GM18870 (cell line): Measurements from ENCODE around the gene PEA15.

Source experiments
- ATAC-seq: cut with Tn5 transposase; IDR thresholded peaks from one replicate; pipeline ENCODE4 v1.9.1; 2021; ENCODE audit warnings: moderate library complexity; ENCODE audit not compliant: unreplicated experiment

PEA15 gene

DNA sequence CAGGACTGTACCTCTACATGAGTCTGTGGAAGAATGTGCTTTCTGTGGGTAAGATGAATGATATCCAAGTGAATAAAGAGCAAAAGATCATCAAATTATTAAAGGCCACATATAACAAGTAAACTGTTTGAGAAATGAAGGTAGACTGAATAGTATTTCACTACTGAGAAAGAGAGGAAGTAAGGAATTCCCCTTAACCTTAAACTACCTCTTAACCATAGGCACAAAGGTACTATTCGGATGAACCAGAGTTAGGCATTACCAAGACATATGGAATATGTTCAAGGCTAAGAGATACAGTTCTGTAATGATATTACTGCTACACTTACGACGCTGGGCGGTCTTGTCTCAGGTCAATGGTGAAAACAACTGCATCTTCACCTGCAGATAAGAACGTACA, 31.6 kb downstream of the PEA15 start:
- no peak for ATAC-seq

DNA sequence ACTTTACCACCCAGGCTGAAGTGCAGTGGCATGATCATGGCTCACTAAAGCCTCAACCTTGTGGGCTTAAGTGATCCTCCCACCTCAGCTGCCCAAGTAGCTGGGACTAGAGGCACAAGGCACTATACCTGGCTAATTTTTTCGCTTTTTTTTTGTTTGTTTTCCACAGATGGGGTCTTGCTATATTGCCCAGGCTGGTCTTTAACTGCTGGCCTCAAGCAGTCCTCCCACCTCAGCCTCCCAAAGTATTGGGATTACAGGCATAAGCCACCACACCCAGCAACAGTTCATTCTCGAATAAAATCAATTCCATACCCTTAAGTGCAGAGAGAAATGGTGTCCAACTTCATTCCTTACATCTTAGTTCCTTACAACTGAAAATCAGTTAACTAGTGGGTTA, 32.4 kb downstream of the PEA15 start:
- no peak for ATAC-seq

DNA sequence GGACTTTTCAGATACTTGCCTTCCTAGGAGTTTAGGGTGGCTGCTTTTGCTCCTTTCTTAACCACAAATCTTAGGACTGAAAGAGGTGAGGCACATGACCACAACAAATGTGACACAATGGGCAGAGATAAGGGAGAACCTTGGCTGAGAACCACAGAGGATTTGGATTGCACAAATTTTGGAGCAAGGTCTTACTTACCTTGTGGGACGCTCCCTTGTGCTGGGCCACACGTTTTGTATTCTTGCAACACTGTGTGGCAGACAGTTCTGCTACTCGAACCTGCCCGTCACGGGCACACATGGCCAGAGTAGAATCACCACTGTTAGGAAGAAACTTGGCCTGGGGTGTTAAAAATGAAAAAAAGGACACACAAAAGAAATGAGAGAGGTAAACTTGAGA, 33.2 kb downstream of the PEA15 start:
- no peak for ATAC-seq

DNA sequence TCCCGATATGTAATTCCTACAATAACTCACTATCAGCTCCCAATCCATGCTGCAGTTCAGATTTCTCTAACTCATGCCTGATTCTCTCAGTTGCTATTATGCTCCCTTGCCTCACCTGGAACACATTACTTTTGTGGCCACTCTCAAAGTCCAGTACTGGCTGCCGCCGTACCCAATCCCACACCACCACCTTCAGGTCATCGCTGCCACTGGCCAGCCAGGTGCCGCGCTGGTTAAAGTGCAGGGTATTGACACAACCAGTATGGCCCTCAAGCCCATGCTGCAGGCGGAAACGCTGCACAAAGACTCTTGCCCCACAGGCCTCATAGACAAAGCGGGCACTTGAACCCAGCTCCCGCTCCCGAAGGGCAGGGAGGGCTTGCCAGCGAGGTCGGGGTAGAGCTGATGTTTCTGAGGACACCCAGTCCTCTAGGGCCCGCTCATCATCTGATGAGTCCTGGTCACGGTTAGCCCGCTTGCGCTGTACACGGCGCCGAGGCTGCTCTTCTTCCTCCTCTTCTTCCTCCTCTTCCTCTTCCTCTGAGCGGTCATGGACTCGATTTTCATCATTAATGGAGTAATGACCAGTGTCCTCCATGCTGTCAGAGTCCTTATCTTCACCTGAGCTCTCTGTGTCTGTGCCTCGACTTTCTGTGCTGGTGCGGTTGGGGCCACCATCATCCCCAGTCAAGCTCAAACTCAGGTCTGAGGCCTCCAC, 34.6 kb downstream of the PEA15 start:
- no peak for ATAC-seq

DNA sequence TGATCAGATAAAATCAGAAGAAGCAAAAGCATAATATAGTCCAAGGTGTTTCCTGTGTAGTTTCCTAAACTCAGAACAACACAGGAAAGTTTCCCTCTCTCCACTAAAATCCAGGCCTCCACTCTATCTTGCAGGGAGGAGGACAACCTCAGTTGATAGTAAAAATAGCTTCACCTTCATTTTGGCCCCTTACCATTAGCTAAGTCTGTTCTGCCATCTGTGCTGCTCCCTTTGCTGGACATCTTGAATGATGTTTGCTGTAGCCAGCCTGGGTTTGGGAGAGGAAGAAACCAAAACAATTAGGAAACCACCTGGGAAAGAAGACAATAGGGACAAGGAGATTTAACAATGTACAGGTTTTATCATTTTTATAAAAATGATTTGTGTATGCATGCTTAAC, 38.6 kb downstream of the PEA15 start:
- ATAC-seq, result no peak

DNA sequence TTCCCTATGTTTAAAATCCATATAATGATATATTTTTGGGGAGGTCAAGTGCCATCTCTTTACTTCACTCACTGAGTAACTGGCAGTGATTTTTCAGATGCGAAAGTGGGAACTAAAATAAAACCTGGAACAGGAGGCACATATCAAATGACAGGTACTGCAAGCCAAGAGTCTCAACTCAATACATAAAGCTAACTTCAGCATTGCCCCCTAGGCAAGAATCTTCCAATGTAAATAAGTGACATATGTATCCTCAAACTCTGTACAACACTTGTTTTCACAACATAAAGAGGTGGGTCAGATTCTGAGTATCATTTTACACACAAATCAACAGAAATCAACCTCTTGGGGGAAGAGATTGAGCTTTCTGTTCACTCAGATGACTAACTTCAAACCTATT, 39.0 kb downstream of the PEA15 start:
- ATAC-seq, result no peak

DNA sequence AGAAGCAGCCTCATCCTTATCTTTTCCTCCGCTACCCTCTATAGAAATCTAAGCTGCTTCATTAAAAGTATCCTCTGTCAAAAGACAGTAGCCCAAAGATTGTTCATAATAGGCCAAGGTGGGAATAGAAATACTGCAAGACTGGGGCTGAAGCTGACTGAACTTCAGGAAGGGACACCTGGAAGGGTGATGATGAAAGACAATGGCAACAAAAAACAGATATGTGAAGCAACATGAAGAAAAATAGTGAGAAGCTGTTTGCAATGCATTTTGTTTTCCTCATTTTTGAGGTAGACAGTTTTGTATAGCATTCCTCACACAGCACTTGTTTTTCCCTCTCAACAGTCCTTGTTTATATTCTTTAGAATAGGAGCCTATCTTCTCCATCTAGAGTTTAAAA, 40.2 kb downstream of the PEA15 start:
- ATAC-seq, result no peak

DNA sequence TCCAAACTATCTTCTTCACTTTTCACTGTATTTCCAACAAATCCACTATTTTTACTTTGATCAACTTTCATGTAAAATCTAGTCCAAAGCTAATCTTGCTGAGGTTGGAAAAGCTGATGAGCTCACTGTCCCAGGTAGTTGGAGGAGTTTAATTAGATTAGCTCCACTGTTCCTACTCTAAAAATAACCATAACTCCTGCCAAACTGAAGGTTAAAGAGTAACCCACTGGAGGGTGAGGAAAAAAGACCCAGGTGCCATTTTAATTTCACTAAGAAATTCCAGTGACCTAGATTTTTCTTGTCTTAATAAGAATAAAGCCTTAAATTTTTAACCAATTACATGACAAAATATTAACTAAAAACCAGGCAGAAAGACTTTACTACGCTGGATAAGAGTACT, 41.9 kb downstream of the PEA15 start:
- ATAC-seq, result no peak

DNA sequence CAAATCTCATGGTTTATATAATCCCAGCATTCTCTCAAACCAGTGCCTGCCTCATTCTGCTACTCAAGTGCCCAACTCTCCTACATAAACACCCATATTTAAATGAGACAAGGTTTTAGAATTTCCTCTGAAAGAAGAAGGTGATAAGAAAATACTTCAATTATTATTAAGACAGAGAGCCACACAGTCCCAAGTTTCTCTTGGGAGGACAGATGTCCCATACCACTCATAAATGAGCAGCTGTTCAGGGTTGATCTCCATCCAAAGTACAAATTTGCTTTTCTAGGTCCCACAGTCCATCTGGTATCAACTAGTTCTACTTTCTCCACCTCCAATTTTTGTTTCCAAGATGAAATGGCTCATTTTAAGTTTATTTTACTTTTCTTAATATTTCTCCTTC, 45.8 kb downstream of the PEA15 start:
- no peak for ATAC-seq

DNA sequence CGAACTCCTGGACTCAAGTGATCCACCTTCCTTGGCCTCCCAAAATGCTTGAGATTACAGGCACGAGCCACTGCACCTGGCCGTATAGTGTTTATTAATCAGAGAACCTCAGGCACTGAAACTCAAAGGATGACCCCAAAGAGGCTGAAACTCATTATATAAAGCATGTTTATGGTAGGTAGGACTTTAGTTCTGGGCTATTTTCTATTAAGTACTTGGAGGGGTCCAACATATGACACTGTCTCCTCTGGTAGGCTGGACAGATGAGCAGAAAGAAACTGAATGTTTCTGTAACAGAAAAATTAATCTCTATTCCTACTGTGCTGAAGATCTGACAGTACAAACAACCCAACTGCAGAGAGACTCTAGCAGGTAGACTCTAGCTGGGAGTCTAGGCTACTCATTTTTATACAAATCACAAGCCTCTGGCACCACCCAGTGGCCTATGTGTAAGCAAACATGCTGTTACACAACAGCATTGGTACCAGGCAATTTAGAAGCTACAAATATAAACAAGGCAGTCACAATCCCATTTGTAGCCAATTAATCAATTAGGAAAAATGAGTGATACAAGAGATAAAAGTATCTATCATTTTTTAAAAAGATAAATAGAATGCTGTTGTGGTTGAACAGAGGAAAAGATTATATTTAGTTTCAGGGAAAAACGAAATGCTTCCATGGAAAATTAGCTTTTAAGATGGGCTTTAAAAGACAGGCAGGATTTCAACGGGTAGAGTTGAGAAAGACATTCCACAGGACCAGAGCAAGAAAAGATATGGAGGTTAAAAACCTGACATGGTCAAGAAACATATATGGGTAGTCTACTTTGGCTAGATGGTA, 46.7 kb downstream of the PEA15 start:
- ATAC-seq, result no peak

DNA sequence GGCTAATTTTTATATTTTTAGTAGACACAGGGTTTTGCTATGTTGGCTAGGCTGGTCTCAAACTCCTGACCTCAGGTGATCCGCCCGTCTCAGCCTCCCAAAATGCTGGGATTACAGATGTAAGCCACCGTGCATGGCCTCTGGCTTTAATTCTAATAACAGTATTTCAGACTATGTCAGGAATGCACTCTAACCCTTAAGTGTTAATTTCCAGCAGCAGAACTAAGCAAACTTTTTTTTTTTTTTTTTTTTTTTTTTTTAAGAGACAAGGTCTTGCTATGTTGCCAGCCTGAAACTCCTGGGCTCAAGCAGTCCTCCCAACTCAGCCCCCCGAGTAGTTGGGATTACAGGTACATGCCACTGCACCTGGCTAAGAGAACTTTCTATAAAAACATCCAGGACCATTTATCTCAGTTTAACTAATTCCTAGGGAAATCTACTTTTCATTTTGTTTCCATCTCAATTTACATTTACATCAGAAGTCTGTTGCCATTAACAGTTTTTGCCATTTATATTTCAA, 50.7 kb downstream of the PEA15 start:
- no peak for ATAC-seq

DNA sequence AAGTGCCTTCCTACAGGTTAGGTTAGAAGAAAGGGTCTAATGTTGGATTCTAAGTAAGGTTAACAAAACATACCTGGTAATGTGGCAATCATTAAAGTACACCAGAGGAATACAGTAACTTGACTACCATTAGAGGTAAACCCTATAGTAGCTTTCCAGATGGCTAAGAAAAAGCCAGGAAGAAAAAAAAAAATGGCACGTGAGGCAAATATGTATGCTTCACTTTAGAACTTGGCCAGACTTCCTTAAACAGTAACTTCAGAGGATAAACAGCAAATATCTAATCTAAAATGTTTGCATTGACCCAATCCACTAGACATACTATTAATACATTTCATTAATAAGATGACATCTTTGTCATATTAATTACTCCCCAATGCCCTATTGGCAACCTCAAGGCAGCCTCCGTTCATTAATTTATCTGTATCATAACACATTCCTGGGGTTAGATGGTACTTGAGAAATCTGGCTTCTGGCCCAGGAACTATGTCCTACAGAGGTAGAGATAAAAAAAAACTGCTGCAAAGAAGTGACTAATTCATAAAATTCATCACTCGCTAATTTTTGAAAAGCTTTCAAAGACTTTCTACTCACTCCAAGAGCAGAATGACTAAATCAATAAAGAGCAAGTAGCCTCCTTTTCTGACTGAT, 51.3 kb downstream of the PEA15 start:
- no peak for ATAC-seq

DNA sequence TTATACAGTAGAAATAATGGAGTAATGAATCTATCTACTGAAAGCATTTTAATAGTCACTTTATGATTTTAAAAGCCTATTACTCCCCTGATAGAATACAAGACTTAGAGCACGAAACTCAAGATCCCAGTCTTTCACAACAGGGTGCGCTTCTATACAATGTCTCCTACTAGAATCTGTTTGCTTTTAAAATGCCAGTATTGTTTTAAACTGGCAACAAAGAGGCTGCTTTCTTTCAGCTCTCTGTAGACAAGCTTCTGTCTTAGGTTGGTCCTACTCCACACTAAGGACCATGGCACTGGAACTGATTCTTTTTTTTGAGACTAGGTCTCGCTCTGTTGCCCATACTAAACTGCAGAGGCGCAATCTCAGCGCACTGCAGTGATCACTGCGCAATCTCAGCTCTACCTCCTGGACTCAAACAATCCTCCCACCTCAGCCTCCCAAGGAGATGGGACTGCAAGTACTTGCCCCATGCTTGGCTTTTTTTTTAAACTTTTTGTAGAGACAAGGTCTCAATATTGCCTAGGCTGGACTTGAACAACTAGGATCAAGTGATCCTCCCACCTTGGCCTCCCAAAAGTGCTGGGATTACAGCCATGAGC, 52.3 kb downstream of the PEA15 start:
- no peak for ATAC-seq

DNA sequence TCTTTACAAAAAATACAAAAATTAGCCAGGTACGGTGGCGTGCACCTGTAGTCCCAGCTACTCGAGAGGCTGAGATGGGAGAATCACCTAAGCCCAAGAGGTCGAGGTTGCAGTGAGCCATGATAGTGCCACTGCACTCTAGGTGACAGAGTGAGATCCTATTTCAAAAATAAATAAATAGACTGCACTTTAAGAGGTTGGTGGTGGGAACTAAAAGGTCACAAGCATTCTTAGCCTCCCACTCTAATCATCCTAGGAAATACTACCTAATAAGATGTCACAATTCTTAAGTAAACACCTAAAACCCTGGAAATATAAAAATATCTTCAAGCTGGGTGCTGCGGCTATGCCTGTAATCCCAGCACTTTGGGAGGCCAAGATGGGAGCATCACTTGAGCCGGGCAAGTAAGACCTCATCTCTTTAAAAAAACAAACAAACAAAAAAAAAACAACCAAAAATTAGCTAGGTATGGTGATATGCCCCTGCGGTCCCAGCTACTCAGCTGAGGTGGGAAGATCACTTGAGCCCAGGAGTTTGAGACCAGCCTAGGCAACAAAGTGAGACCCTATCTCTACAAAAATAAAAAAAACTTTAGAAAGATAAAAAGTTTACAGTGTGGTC, 53.1 kb downstream of the PEA15 start:
- ATAC-seq, result no peak

DNA sequence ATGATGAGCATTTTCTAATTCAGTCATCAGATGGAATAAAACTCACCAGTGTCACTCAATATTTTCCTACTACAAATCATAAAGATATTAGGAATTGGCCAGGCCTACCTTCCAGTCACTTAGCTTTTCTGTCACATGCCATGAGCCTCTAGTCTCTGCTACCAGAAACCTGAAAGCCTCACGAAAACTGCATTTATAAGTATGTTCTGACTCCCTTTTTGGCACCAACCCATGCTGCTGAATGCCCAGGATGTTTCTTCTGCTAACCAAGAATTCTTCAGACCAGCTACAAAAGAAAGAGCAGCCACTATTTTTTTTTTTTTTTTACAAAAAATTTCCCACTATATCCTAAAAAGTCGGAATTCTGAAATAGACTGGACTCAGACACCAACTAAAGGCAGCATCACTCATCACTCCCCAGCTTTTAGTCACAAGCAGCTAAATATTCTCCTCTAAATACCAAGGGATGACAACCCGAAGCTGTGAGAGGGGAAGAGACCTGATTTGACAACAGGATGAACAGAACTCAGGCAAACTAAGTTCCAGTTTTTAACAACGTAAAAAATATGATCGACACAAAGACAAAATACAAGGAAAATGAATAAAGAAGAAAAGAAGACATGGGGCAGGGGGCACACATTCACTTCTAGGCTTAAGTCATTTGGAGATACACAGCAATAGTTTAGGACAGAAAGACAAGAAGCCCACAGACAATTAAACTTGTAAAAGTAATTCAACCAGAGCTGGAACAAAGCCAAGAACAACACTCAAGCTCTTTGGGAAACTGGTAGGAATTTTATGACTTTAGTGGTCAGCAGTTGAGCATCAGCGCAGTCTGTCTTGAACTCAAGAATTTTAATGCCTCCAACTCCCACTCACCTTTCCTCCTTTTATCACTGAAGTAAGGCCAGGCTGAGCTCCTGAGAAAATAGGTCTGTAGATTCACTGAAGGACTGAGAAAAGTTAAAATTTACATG, 55.5 kb downstream of the PEA15 start:
- ATAC-seq, result no peak

DNA sequence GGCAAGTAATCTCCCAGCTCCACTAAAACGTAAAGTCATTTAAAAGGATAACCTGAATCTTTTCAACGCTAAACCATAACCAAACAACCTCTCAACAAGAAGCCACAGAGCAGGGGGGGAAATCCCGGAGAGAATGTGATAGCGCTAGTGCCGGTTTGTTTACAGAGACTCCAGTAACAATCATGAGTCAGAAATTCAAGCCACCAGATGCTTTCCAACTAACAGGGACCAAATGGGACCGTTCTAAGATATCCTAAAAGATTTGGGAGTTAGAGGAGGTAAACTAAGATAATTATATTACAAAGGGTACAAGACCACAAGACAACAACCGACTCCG, 56.3 kb downstream of the PEA15 start:
- peak; percentile 26 for ATAC-seq

DNA sequence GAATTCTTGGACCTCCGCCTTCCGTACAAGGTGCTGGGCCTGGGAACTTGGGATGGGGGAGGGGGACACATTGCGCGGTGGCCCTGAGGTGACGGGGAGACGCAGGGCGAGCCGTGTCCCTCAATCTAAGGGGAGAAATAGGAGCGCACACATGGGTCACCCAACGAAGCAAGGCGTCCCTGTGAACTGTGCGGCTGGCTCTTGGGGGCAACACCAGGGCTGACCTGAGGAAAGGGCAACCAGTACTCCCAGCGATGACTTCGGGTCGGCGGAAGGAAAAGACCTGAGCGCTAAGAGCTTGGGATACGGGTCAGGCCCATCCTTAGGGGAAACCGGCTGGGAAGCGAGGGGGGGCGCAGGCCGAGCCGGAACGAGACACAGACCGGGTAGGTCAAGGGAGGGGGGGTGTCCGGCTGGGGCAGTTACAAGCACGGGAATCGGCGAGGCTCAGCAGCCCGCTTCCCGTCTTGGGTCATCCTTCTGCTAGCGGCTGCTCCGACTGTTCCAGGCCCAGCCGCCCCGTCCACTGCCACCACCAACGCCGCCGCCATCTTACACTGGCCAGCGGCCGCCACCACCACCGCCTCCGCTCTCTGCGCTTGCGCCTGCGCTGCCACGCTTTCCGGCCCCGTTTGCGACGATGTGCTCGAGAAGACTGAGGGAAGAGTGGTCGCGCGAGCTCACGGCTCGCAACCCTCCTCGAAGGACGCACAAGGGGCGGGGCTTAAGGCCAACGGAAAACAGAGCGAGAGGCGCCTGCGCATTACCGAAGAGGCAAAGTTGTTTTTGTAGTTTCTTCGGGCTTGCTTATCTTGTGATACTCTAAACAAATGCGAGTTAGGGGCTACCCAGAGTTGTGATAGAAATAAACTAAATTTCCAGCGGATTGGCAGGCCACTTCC, 57.0 kb downstream of the PEA15 start, which contains the start of gene DCAF8:
DCAF8 (minus strand) TSS at position 657 of the 902 bp plus-strand sequence. CDS start 18,541 bp downstream, outside the sequence.
- ATAC-seq, result peak; percentile 66

DNA sequence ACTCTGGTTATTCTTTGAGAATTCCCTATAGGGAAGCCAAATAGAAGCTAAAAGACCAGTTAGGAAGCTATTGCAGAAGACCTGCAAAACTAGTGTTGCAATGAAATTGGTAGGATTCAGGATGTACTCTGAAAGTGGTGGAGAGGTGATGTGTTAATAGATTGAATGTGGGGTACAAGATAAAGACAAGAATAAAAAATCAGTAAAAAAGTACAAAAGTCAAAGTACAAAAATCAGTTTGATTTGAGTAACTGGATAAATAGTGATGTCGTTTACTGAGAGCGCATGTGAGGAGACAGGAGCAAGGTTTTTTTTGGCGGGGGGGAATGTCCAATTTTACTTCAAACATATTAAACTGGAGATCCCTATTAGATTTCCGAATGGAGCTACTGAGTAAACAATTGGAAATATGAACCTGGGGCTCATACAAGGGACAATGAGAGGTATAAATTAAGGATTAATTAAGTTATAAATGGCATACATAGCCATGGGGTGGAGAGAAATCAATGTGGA, 59.7 kb downstream of the PEA15 start:
- no peak for ATAC-seq
